ENCODE data around the gene FZD1. TPM values are rescaled to one million over a fixed set of nuclear protein-coding genes. Genes with fewer than 3 reads are reported as not detected.

FZD1 gene
- total and polyA plus RNA-seq, 10 donors: 0.61 to 7.7 (median 4.3) TPM

DNA sequence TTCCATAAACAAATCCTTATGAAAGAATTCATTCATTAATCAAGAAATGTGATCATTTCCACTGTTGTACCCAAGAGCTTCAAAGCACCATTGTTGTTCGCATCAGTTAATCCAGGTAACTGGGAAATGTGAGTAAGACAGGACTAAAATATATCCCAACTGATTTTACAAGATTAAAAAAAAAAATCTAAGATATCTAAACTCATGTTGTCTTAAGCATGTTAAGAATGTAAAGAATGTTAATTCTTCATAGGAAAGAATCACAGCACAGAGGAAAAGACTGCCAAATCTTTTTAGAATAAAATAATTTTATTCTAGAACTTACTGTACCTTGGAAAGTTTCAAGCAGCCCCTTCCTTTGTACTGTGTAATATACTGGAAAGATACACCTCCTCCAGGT, 16.4 kb downstream of the FZD1 start:
- TF ChIP-seq POLR2A (IDR thresholded peaks at IDR 0.05): no peak
- intact Hi-C loops (cut with DNase I; ENCODE audit: low total_unique reads): no loop called here
- no peaks in the 10 kb centered on the region for H3K4me1 ChIP-seq
- no peak overlapping the region for H3K4me3 ChIP-seq
- H3K36me3 ChIP-seq: no peaks in the 10 kb centered on the region
- 77 to 98% (median 91%) methylated on average over 1 of the region's 1 CpG for WGBS, 5 donors
- H3K9me3 ChIP-seq: no peaks in the 10 kb centered on the region
- no peak overlapping the region for H3K27ac ChIP-seq
- DNase-seq: no peak
- H3K27me3 ChIP-seq (replicated peaks in 1 of 7): no peaks in the 10 kb centered on the region

GRCh38 chr7:91285696-91286355, 21.6 kb downstream of the FZD1 start:
- Histone ChIP-seq H3K4me3 (no peak overlapping the region), H3K36me3 (no peaks in the 10 kb centered on the region), H3K9me3 (no peaks in the 10 kb centered on the region), H3K4me1 (peaks cover 0 to 4% (median 0%) of the 10 kb centered on the region in 6 donors), H3K27ac (no peak overlapping the region), H3K27me3 (replicated peaks in 1 of 7) (no peaks in the 10 kb centered on the region)
- TF ChIP-seq POLR2A (IDR thresholded peaks at IDR 0.05): no peak
- TF ChIP-seq, protein P1, sequence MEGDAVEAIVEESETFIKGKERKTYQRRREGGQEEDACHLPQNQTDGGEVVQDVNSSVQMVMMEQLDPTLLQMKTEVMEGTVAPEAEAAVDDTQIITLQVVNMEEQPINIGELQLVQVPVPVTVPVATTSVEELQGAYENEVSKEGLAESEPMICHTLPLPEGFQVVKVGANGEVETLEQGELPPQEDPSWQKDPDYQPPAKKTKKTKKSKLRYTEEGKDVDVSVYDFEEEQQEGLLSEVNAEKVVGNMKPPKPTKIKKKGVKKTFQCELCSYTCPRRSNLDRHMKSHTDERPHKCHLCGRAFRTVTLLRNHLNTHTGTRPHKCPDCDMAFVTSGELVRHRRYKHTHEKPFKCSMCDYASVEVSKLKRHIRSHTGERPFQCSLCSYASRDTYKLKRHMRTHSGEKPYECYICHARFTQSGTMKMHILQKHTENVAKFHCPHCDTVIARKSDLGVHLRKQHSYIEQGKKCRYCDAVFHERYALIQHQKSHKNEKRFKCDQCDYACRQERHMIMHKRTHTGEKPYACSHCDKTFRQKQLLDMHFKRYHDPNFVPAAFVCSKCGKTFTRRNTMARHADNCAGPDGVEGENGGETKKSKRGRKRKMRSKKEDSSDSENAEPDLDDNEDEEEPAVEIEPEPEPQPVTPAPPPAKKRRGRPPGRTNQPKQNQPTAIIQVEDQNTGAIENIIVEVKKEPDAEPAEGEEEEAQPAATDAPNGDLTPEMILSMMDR (IDR thresholded peaks at IDR 0.05 in 8 of 11, conservative IDR thresholded peaks at IDR 0.05 in 3 of 11): no peak
- no peak for TF ChIP-seq POLR2AphosphoS5 (IDR thresholded peaks at IDR 0.05)
- WGBS, 5 donors: 66 to 80% (median 76%) methylated on average over 7 of the region's 7 CpGs
- intact Hi-C loops (cut with DNase I; ENCODE audit: low total_unique reads): no loop called here
- DNase-seq: no peak

- no peaks in the 10 kb centered on the region for H3K9me3 ChIP-seq
- 75 to 93% (median 90%) methylated on average over 6 of the region's 6 CpGs for WGBS, 5 donors
- intact Hi-C loops (cut with DNase I; ENCODE audit: low total_unique reads): no loop called here
- no peaks in the 10 kb centered on the region for H3K36me3 ChIP-seq
- DNase-seq: no peak
- no peak overlapping the region for H3K27ac ChIP-seq
- TF ChIP-seq POLR2A (IDR thresholded peaks at IDR 0.05) (no peak), POLR2AphosphoS5 (IDR thresholded peaks at IDR 0.05) (no peak)
- TF ChIP-seq, protein P1 (IDR thresholded peaks at IDR 0.05 in 8 of 11, conservative IDR thresholded peaks at IDR 0.05 in 3 of 11): no peak
- H3K27me3 ChIP-seq (replicated peaks in 1 of 7): no peaks in the 10 kb centered on the region
- peaks cover 0 to 4% (median 0%) of the 10 kb centered on the region in 6 donors for H3K4me1 ChIP-seq
- H3K4me3 ChIP-seq: no peak overlapping the region
These were observed 22.2 kb downstream of the FZD1 start for GRCh38 chr7:91286432-91286831.

DNA sequence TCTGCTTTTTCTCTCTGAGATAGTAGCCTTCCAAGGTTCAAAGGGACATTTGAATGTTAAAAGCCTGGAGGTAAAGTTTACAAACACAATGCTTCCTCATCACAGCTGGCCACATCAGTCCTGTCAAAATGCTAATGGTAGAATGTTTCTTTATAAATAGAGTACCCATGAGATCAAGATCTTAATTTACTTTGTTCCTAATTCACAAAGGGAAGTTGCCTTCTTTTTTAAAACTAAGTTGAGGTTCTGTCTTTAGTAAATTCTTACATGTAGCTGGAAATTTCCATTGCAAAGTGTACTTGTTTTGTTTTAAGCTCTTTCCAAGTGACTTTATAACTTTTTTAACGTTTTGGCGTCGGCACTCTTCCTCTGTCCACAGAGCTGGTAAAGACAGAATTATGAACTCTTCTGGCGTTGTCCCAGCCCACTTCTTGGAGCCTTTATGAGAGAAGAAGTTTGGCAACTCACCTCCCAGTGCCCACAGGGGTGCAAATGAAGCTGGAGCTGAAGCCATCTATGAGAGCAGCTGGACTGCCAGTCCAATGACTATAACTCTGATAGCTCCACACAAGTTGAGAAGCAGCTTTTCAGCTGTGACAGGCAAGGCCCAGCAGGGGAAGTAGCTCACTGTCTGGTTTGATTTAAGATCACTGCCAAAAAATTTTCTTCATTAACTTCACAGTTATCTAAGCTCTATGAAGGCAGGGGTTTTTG, 23.3 kb downstream of the FZD1 start:
- no peaks in the 10 kb centered on the region for H3K9me3 ChIP-seq
- no peaks in the 10 kb centered on the region for H3K27me3 ChIP-seq (replicated peaks in 1 of 7)
- no peak overlapping the region for H3K4me3 ChIP-seq
- TF ChIP-seq POLR2AphosphoS5 (IDR thresholded peaks at IDR 0.05): no peak
- TF ChIP-seq, protein P1 (IDR thresholded peaks at IDR 0.05 in 8 of 11, conservative IDR thresholded peaks at IDR 0.05 in 3 of 11): no peak
- TF ChIP-seq POLR2A (IDR thresholded peaks at IDR 0.05): no peak
- intact Hi-C loops (cut with DNase I; ENCODE audit: low total_unique reads): no loop called here
- H3K4me1 ChIP-seq: peaks cover 0 to 4% (median 0%) of the 10 kb centered on the region in 6 donors
- no peak overlapping the region for H3K27ac ChIP-seq
- 30 to 56% (median 50%) methylated on average over 4 of the region's 4 CpGs for WGBS, 5 donors
- H3K36me3 ChIP-seq: no peaks in the 10 kb centered on the region
- DNase-seq: no peak
